Sigmoid colon (tissue), 7 donors: ENCODE measurements around the gene NDUFB11. TPM values are rescaled to one million over a fixed set of nuclear protein-coding genes. Genes with fewer than 3 reads are reported as not detected.
A peak's percentile ranks its signal among the peaks of the same experiment; 100 is the strongest.

ENCODE experiments used
- DNase-seq: peaks from one replicate; pipeline ENCODE4 v3.0.0-alpha.2; 2019
- H3K27ac ChIP-seq, 4 donors: fragments of 200-600 bp; sonication (generic); one replicate each; pipeline ENCODE4 v1.5.1; 2016 to 2019; ENCODE audit warnings: mild to moderate bottlenecking in 1 of 4
- H3K27me3 ChIP-seq, 3 donors: fragments of 200-600 bp; sonication (generic); one replicate each; pipeline ENCODE4 v1.5.1; 2019; ENCODE audit warnings: mild to moderate bottlenecking in 1 of 3
- H3K36me3 ChIP-seq, 4 donors: fragments of 200-600 bp; sonication (generic); one replicate each; pipeline ENCODE4 v1.5.1; 2016 to 2019
- H3K4me1 ChIP-seq, 4 donors: fragments of 200-600 bp; sonication (generic); one replicate each; pipeline ENCODE4 v1.5.1; 2017 to 2019
- H3K4me3 ChIP-seq, 4 donors: fragments of 200-600 bp; sonication (generic); one replicate each; pipeline ENCODE4 v1.5.1; 2017 to 2019; ENCODE audit warnings: mild to moderate bottlenecking in 2 of 4, moderate library complexity in 1 of 4
- H3K9me3 ChIP-seq, 4 donors: fragments of 200-600 bp in 3 of 4; sonication (generic) in 3 of 4; one replicate each; pipeline versions ENCODE4 v1.5.1 to v1.6.1; 2013 to 2019
- EP300 ChIP-seq, 4 donors: sonication (generic); formaldehyde crosslinking; IDR thresholded peaks; one replicate each; pipeline ENCODE4 v1.6.1; 2017; ENCODE audit warnings: antibody characterized with exemption in 4 of 4
- POLR2A ChIP-seq, 2 donors: fragments of 450-650 bp; IDR thresholded peaks; one replicate each; pipeline ENCODE4 v1.6.1; 2016; ENCODE audit warnings: antibody characterized with exemption in 2 of 2, mild to moderate bottlenecking in 2 of 2, moderate library complexity in 2 of 2
- POLR2AphosphoS5 ChIP-seq, 4 donors: sonication (generic); formaldehyde crosslinking; IDR thresholded peaks; one replicate each; pipeline ENCODE4 v1.6.1; 2017; ENCODE audit warnings: antibody characterized with exemption in 4 of 4
- WGBS, 2 donors: extraction: QIAGEN DNeasy Blood & Tissue Kit; methylation state at CpG; one replicate each; pipeline ENCODE4 v1.1.7; 2013; 5-methylcytosine and 5-hydroxymethylcytosine counted together
- intact Hi-C: fragments of 100-400 bp; cut with DNase I; formaldehyde crosslinking; loops from one replicate; pipeline ENCODE4 v1.15.1; 2023
- polyA plus RNA-seq, 3 donors: library from polyadenylated mRNA; stranded (reverse); fragments of 200-250 nt; gene quantifications; one replicate each; pipeline ENCODE4 v1.2.3, GENCODE V29; 2013
- total RNA-seq, 4 donors: library from RNA; depleted of rRNA; stranded (reverse); fragments of >200 nt; gene quantifications; one replicate each; pipeline ENCODE4 v1.1.0, GENCODE V29; 2016
- TF ChIP-seq, protein P1 (sequence below), 4 experiments: fragments of 450-650 bp in 3 of 4; fragments of 200-600 bp in 1 of 4; IDR thresholded peaks; one replicate each; pipeline ENCODE4 v1.5.1; 2016 to 2019; ENCODE audit warnings: antibody characterized with exemption in 4 of 4, mild to moderate bottlenecking in 3 of 4, moderate library complexity in 2 of 4
- donor health status: healthy with polysubstance abuse.
- donor health status: Bipolar disorder and iron deficiency.
- donor health status: healthy.

The NDUFB11 gene
- total and polyA plus RNA-seq, 7 donors = 64.3 to 124 (median 91.8) TPM

DNA sequence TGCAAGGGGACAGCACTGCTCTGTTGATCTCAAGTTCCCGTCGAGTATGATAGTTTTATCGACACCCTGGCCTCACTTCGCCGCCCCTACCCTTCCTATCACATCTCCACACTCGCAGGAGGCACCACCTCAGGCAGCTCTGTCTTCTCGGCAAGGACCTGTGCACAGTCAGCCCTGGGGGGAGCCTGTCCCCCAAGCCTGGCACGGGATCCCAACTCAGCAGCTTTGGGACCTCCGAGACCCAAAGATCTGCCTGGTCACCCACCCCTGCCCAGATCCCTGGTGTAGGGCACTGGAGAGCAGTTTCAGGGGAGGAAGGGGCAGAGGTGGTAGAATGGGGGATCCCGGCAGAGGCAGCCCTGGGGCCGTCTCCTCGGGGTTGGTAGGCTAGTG lies 31.1 kb upstream of the NDUFB11 start:
- Histone ChIP-seq H3K36me3 (peaks cover 9 to 86% (median 20%) of the 10 kb centered on the region in 4 donors), H3K27me3 (no peaks in the 10 kb centered on the region), H3K9me3 (no peaks in the 10 kb centered on the region), H3K27ac (no peak overlapping the region), H3K4me1 (peaks cover 0 to 14% (median 4%) of the 10 kb centered on the region in 4 donors), H3K4me3 (no peak overlapping the region)
- WGBS, 2 donors = 96 to 97% methylated on average over 12 of the region's 12 CpGs
- peak; percentile 50 for DNase-seq
- TF ChIP-seq, protein P1, sequence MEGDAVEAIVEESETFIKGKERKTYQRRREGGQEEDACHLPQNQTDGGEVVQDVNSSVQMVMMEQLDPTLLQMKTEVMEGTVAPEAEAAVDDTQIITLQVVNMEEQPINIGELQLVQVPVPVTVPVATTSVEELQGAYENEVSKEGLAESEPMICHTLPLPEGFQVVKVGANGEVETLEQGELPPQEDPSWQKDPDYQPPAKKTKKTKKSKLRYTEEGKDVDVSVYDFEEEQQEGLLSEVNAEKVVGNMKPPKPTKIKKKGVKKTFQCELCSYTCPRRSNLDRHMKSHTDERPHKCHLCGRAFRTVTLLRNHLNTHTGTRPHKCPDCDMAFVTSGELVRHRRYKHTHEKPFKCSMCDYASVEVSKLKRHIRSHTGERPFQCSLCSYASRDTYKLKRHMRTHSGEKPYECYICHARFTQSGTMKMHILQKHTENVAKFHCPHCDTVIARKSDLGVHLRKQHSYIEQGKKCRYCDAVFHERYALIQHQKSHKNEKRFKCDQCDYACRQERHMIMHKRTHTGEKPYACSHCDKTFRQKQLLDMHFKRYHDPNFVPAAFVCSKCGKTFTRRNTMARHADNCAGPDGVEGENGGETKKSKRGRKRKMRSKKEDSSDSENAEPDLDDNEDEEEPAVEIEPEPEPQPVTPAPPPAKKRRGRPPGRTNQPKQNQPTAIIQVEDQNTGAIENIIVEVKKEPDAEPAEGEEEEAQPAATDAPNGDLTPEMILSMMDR (IDR thresholded peaks at IDR 0.05) = no peak
- TF ChIP-seq POLR2A (IDR thresholded peaks at IDR 0.05) (no peak), POLR2AphosphoS5 (IDR thresholded peaks at IDR 0.05) (no peak), EP300 (IDR thresholded peaks at IDR 0.05) (no peak)
- intact Hi-C loops = no loop called here

DNA sequence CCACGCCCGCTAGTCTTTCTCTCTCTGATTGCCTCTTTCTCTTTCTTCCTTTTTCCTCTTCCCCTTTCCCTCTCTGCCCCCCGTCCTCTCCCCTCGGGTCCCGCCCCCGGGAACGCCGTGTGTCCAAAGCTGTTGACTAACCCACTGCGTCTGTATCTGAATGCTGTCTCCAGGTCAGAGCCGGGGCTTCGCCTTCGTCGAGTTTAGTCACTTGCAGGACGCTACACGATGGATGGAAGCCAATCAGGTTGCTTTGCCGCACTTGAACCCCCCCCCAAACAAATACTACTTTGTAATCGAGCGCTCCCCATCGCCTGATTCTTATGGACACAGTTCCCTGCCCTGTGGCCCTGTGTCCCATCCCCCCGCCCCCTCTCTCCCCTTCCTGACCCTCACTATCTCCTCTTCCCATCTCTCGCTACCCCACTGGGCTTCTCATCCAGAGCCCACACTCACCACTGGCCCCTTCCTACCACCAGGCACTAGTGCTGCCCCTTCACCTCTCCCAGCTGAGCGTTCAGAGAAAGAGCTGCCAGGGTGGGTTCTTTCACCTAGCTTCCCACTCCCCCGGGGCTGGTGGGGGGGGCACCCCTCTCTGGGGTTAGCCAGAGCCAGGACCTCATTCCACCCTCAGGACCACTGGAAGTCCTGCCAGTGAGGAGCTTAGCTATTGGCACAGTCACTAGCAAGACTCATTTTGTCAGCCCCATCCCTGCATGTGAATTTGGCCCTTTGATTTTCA lies 30.5 kb upstream of the NDUFB11 start:
- Histone ChIP-seq H3K9me3 (no peaks in the 10 kb centered on the region), H3K4me1 (peaks cover 0 to 19% (median 4%) of the 10 kb centered on the region in 4 donors), H3K4me3 (no peak overlapping the region), H3K36me3 (peaks cover 9 to 82% (median 21%) of the 10 kb centered on the region in 4 donors), H3K27me3 (no peaks in the 10 kb centered on the region), H3K27ac (no peak overlapping the region)
- 93% methylated on average over 23 of the region's 23 CpGs for WGBS, 2 donors
- TF ChIP-seq, protein P1 (IDR thresholded peaks at IDR 0.05) = no peak
- TF ChIP-seq POLR2AphosphoS5 (IDR thresholded peaks at IDR 0.05) = no peak
- no peak for TF ChIP-seq EP300 (IDR thresholded peaks at IDR 0.05)
- no peak for TF ChIP-seq POLR2A (IDR thresholded peaks at IDR 0.05)
- peak; percentile 48 for DNase-seq
- intact Hi-C loops = no loop called here

DNA sequence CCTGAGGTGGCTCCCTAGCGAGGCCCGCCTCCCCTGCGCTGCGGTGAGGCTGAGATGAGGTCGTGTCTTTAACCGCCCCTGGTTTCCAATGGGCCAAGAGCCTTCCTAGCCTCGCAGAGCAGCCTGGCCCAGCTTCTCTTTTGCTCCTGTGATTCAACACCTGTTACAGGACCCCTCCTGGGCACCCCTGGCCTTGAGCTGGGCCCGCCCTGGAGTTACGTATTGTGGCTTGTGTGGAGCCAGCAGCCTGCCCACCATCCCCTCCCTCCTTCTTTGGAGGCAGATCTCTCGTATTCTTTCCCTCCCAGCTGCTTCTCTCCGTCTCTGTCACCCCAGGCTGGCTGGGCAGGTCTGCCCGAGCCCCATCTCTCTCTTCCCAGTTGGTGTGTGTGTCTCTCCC lies 29.9 kb upstream of the NDUFB11 start:
- intact Hi-C loops = no loop called here
- H3K27ac ChIP-seq = no peak overlapping the region
- H3K36me3 ChIP-seq = peaks cover 9 to 83% (median 21%) of the 10 kb centered on the region in 4 donors
- H3K9me3 ChIP-seq = no peaks in the 10 kb centered on the region
- WGBS, 2 donors = 93 to 96% methylated on average over 12 of the region's 12 CpGs
- peak; percentile 32 for DNase-seq
- no peak overlapping the region for H3K4me3 ChIP-seq
- H3K4me1 ChIP-seq = peaks cover 0 to 17% (median 4%) of the 10 kb centered on the region in 4 donors
- TF ChIP-seq POLR2AphosphoS5 (IDR thresholded peaks at IDR 0.05) (no peak), EP300 (IDR thresholded peaks at IDR 0.05) (no peak), POLR2A (IDR thresholded peaks at IDR 0.05) (no peak)
- TF ChIP-seq, protein P1 (IDR thresholded peaks at IDR 0.05) = no peak
- no peaks in the 10 kb centered on the region for H3K27me3 ChIP-seq

DNA sequence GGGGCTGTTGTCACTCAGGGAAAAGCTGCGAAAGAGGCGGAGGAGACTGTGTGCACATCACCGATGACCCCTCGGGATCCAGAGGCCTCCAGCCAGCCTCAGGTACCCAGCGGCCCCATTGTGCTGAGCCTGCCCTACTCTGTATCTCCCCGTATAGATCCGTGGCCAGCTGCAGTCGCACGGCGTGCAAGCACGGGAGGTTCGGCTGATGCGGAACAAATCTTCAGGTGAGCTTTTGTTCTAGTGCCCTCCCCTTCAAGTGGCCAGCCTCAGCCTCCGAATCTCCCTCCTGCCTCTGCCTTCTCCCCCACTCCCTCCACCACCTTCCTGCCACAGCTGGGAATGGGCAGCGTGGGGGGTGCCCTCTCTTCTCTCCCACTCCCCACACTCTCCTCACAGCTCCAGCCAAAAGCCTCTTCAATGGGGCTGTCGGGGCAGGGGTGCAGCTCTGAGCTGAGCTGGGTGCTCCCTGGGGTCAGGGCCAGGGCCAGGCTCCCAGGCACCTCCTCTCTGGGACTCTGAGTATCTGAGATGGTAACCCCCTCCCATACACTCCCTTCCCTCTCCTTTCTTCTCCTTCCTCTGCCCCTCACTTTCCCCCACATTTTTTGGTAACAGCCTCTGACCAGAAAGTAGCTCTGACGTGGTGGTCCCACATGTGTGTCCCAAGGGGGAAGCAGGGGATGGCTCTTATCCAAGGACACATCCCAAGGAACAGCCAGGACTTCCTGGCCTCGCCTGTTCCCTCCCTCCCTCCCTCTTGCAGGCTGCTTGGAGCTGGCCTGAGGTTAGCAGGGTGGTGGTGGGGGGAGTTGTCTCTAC lies 28.7 kb upstream of the NDUFB11 start:
- TF ChIP-seq POLR2A (IDR thresholded peaks at IDR 0.05) (no peak), POLR2AphosphoS5 (IDR thresholded peaks at IDR 0.05) (no peak)
- TF ChIP-seq, protein P1 (IDR thresholded peaks at IDR 0.05) = no peak
- WGBS, 2 donors = 93 to 96% methylated on average over 18 of the region's 18 CpGs
- Histone ChIP-seq H3K27ac (no peak overlapping the region), H3K9me3 (no peaks in the 10 kb centered on the region), H3K4me1 (peaks cover 0 to 10% (median 0%) of the 10 kb centered on the region in 4 donors), H3K36me3 (peaks cover 9 to 79% (median 23%) of the 10 kb centered on the region in 4 donors), H3K4me3 (no peak overlapping the region), H3K27me3 (no peaks in the 10 kb centered on the region)
- intact Hi-C loops = no loop called here
- peak; percentile 45 for DNase-seq
